Prostate gland (tissue), 2 donors: ENCODE data around the gene IPO11. TPM values are rescaled to one million over a fixed set of nuclear protein-coding genes. Genes with fewer than 3 reads are reported as not detected.

Experiments
- DNase-seq: peaks from one replicate; pipeline ENCODE4 v3.0.0-alpha.2; 2019; ENCODE audit warnings: low spot score
- H3K27ac ChIP-seq, 2 donors: fragments of 200-600 bp; sonication (generic); 2 replicates each; pipeline ENCODE4 v1.5.1; 2017 to 2019
- H3K27me3 ChIP-seq: fragments of 200-600 bp; sonication (generic); replicated peaks from 2 replicates; pipeline ENCODE4 v1.5.1; 2019; ENCODE audit not compliant: insufficient read depth
- H3K36me3 ChIP-seq, 2 donors: fragments of 200-600 bp; sonication (generic); 1 replicate in 1 of 2; 2 replicates in 1 of 2; pipeline versions ENCODE4 v1.5.1 to v1.8.1; 2017 to 2019
- H3K4me1 ChIP-seq: fragments of 200-600 bp; sonication (generic); replicated peaks from 2 replicates; pipeline ENCODE4 v1.5.1; 2019
- H3K4me3 ChIP-seq, 2 donors: fragments of 200-600 bp; sonication (generic); 2 replicates each; pipeline ENCODE4 v1.5.1; 2017 to 2019
- H3K9me3 ChIP-seq: fragments of 200-600 bp; sonication (generic); 2 replicates; pipeline ENCODE4 v1.5.1; 2017
- POLR2A ChIP-seq: fragments of 450-650 bp; IDR thresholded peaks from one replicate; pipeline ENCODE4 v1.6.1; 2016; ENCODE audit warnings: antibody characterized with exemption, mild to moderate bottlenecking
- POLR2AphosphoS5 ChIP-seq: sonication (generic); formaldehyde crosslinking; IDR thresholded peaks from one replicate; pipeline ENCODE4 v1.6.1; 2017; ENCODE audit warnings: antibody characterized with exemption
- WGBS: methylation state at CpG from one replicate; pipeline ENCODE4 v1.1.5; 2018; 5-methylcytosine and 5-hydroxymethylcytosine counted together
- intact Hi-C: fragments of 100-400 bp; cut with DNase I; formaldehyde crosslinking; loops from one replicate; pipeline ENCODE4 v1.14.2; 2022
- total RNA-seq, 2 donors: library from RNA; depleted of rRNA; stranded (reverse); fragments of >200 nt; gene quantifications; one replicate each; pipeline ENCODE4 v1.1.0, GENCODE V29; 2016
- TF ChIP-seq, protein P1 (sequence below), 4 experiments: fragments of 200-600 bp in 2 of 4; fragments of 450-650 bp in 2 of 4; sonication (generic) in 2 of 4; IDR thresholded peaks; 1 replicate in 3 of 4; 2 replicates in 1 of 4; pipeline ENCODE4 v1.5.1; 2016 to 2019; ENCODE audit warnings: antibody characterized with exemption in 4 of 4, mild to moderate bottlenecking in 2 of 4, moderate library complexity in 2 of 4

The IPO11 gene
- total RNA-seq, 2 donors from 2014 or later: 15.5 to 36.2 TPM

DNA sequence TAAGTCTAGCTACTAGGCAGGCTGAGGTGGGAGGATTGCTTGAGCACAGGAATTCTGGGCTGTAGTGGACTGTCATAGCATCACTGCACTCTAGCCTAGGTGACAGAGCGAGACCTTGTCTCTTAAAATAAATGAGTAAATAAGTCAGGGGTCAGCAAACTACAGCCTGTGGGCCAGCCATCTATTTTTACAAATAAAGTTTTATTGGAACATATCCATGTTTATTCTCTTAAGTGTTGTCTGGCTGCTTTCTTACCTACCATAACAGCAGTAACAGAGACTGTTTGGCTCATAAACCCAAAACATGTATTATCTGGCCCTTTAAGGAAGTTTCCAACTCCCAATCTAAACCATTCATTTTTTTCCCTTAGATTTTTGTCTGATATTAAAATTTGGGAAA, 38.5 kb upstream of the IPO11 start:
- WGBS: 100% methylated on average over 1 of the region's 1 CpG
- no peak for DNase-seq
- intact Hi-C loops: no loop called here
- Histone ChIP-seq H3K36me3 (no peaks in the 10 kb centered on the region), H3K27ac (no peak overlapping the region), H3K4me3 (no peak overlapping the region), H3K9me3 (no peaks in the 10 kb centered on the region), H3K4me1 (no peaks in the 10 kb centered on the region), H3K27me3 (no peaks in the 10 kb centered on the region)
- TF ChIP-seq, protein P1, sequence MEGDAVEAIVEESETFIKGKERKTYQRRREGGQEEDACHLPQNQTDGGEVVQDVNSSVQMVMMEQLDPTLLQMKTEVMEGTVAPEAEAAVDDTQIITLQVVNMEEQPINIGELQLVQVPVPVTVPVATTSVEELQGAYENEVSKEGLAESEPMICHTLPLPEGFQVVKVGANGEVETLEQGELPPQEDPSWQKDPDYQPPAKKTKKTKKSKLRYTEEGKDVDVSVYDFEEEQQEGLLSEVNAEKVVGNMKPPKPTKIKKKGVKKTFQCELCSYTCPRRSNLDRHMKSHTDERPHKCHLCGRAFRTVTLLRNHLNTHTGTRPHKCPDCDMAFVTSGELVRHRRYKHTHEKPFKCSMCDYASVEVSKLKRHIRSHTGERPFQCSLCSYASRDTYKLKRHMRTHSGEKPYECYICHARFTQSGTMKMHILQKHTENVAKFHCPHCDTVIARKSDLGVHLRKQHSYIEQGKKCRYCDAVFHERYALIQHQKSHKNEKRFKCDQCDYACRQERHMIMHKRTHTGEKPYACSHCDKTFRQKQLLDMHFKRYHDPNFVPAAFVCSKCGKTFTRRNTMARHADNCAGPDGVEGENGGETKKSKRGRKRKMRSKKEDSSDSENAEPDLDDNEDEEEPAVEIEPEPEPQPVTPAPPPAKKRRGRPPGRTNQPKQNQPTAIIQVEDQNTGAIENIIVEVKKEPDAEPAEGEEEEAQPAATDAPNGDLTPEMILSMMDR (IDR thresholded peaks at IDR 0.05): no peak
- TF ChIP-seq POLR2AphosphoS5: no peak
- TF ChIP-seq POLR2A: no peak

DNA sequence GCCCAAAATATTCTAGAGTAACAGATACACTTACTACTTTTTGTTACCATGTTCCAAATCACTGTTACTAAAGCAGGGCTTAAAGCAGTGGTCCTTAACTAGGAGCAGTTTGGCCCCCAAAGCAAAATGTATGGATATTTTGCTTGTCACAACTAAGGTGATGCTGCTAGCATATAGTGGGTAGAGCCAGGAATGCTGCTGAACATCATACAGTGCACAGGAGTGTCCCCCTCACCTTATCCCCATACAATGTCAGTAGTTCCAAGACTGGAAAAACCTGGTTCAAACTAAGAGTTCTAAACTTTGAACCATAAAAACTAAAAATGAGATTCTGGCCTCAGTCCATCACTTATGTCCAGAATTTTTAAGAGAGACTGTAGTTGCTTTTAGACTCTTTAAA, 36.9 kb upstream of the IPO11 start:
- H3K4me3 ChIP-seq: no peak overlapping the region
- intact Hi-C loops: no loop called here
- no peak for TF ChIP-seq POLR2A
- TF ChIP-seq, protein P1 (IDR thresholded peaks at IDR 0.05): no peak
- TF ChIP-seq POLR2AphosphoS5: no peak

DNA sequence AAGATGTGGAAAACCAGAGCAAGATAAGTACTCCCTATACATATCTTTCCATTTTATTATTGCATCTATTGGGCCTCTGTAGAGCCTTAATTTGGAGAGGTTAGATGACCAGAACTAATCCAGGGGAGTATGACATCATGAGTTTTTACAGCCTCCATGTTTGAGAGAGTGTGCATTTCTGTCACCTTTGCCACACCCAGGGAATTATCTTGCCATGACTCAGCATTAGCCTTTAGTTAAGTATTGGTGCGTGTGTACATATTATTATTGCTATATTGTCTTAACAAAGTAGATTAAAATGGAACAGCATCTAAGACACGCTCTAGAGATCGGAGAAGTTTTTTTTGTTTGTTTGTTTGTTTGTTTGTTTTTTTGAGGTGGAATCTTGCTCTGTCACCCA, 36.5 kb upstream of the IPO11 start:
- no peak overlapping the region for H3K27ac ChIP-seq
- H3K27me3 ChIP-seq: no peaks in the 10 kb centered on the region
- no peaks in the 10 kb centered on the region for H3K4me1 ChIP-seq
- no peaks in the 10 kb centered on the region for H3K9me3 ChIP-seq
- H3K4me3 ChIP-seq: no peak overlapping the region
- no peak for DNase-seq
- TF ChIP-seq, protein P1 (IDR thresholded peaks at IDR 0.05): no peak
- TF ChIP-seq POLR2AphosphoS5: no peak
- TF ChIP-seq POLR2A: no peak
- peaks cover 0 to 2% of the 10 kb centered on the region in 2 donors for H3K36me3 ChIP-seq
- intact Hi-C loops: no loop called here
- WGBS: 97% methylated on average over 3 of the region's 3 CpGs

More for the DNA sequence above, 36.9 kb upstream of the IPO11 start:
- Histone ChIP-seq H3K4me1 (no peaks in the 10 kb centered on the region), H3K9me3 (no peaks in the 10 kb centered on the region), H3K36me3 (no peaks in the 10 kb centered on the region), H3K27me3 (no peaks in the 10 kb centered on the region), H3K27ac (no peak overlapping the region)
- no peak for DNase-seq

DNA sequence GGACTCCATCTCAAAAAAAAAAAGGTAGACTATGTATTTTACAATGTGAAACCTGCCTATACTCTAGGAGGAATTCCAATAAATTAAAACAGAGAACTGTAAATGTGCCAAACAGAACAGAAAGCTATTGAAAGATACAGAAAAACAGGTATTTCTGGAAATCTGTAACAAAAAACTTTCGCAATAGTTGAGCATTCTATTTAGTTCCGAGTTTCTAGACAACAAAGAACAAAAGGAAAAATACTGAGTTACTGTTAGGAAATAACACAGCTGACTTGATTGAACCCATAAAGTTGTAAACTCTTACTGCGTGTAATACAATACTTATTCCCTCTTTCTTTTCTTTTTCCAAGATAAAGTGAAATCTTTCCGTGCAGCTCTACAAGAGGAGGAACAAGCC, 27.4 kb upstream of the IPO11 start:
- no peak for DNase-seq
- Histone ChIP-seq H3K4me1 (peaks cover 4% of the 10 kb centered on the region), H3K27ac (peak overlapping the region; percentile 29 to 50), H3K36me3 (peaks cover 0 to 5% of the 10 kb centered on the region in 2 donors), H3K9me3 (no peaks in the 10 kb centered on the region), H3K4me3 (no peak overlapping the region), H3K27me3 (no peaks in the 10 kb centered on the region)
- TF ChIP-seq POLR2AphosphoS5 (no peak), POLR2A (no peak)
- TF ChIP-seq, protein P1 (IDR thresholded peaks at IDR 0.05): no peak
- WGBS: 17% methylated on average over 4 of the region's 4 CpGs
- intact Hi-C loops: no loop called here

DNA sequence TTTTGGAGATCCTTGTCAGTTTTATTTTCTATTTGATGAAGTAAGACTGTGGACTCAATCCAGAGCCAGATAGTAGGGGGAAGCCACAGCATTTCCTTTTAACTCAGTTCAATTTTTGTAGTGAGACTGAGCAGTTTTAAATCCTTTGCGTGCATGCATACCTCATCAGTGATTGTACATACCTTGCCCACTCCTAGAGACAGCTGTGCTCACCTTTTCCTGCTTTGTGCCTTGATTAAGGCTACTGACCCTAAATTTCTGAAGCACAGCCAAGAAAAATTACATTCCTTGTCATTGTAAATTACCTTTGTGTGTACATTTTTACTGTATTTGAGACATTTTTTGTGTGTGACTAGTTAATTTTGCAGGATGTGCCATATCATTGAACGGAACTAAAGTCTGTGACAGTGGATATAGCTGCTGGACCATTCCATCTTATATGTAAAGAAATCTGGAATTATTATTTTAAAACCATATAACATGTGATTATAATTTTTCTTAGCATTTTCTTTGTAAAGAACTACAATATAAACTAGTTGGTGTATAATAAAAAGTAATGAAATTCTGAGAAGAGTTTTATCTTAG, 26.7 kb upstream of the IPO11 start:
- Histone ChIP-seq H3K4me1 (peaks cover 4% of the 10 kb centered on the region), H3K27ac (peak overlapping the region; percentile 29 to 50), H3K9me3 (no peaks in the 10 kb centered on the region), H3K27me3 (no peaks in the 10 kb centered on the region), H3K36me3 (peaks cover 0 to 5% of the 10 kb centered on the region in 2 donors), H3K4me3 (no peak overlapping the region)
- 43% methylated on average over 2 of the region's 2 CpGs for WGBS
- DNase-seq: no peak
- intact Hi-C loops: no loop called here
- no peak for TF ChIP-seq POLR2AphosphoS5
- TF ChIP-seq POLR2A: no peak
- TF ChIP-seq, protein P1 (IDR thresholded peaks at IDR 0.05): no peak
